ENCODE data around the gene HUS1. TPM values are rescaled to one million over a fixed set of nuclear protein-coding genes. Genes with fewer than 3 reads are reported as not detected.

HUS1 gene
- total RNA-seq, 4 donors from 2014 or later, result 26.2 to 29.4 (median 27.8) TPM

GRCh38 chr7:47915616-47915976 is 63.8 kb downstream of the HUS1 start:
- H3K27ac ChIP-seq, result no peak overlapping the region
- TF ChIP-seq POLR2A (IDR thresholded peaks at IDR 0.05) (no peak), EP300 (IDR thresholded peaks at IDR 0.05) (no peak), CTCF (IDR thresholded peaks at IDR 0.05) (no peak)

GRCh38 chr7:47914717-47915615 is 64.4 kb downstream of the HUS1 start:
- no peak for DNase-seq (ENCODE audit: low spot score in 2 of 2)
- H3K9me3 ChIP-seq, result no peaks in the 10 kb centered on the region
- H3K27me3 ChIP-seq, result no peaks in the 10 kb centered on the region
- no peak overlapping the region for H3K27ac ChIP-seq
- TF ChIP-seq CTCF (IDR thresholded peaks at IDR 0.05), result no peak
- TF ChIP-seq EP300 (IDR thresholded peaks at IDR 0.05), result no peak
- no peak for TF ChIP-seq POLR2A (IDR thresholded peaks at IDR 0.05)
- H3K4me1 ChIP-seq, result no peaks in the 10 kb centered on the region
- no peaks in the 10 kb centered on the region for H3K36me3 ChIP-seq
- 49 to 52% methylated on average over 5 of the region's 5 CpGs for WGBS, 2 donors
- no peak overlapping the region for H3K4me3 ChIP-seq

More at GRCh38 chr7:47915616-47915976, 63.8 kb downstream of the HUS1 start:
- no peak for DNase-seq (ENCODE audit: low spot score in 2 of 2)
- no peaks in the 10 kb centered on the region for H3K27me3 ChIP-seq
- H3K4me1 ChIP-seq, result no peaks in the 10 kb centered on the region
- no peaks in the 10 kb centered on the region for H3K36me3 ChIP-seq
- whole genome bisulfite sequencing, 2 donors, result 81 to 84% methylated on average over 2 of the region's 2 CpGs
- H3K9me3 ChIP-seq, result no peaks in the 10 kb centered on the region
- no peak overlapping the region for H3K4me3 ChIP-seq

Other genes starting within 250 kb of the HUS1 start
- gene PKD1L1, start 31.1 kb downstream of the HUS1 start, total RNA-seq, result 1 to 10 TPM in 2 of 4 donors, under 1 TPM in 2; 0.44 to 8.4 (median 0.82) TPM
- not detected for gene SUN3, start 49.5 kb upstream of the HUS1 start, total RNA-seq
- under 1 TPM in 3 of 4 donors, not detected in 1; 0.21 to 0.66 (median 0.60) TPM for gene C7orf57, start 55.9 kb upstream of the HUS1 start, total RNA-seq
- gene UPP1, start 109.7 kb upstream of the HUS1 start, total RNA-seq, result 10 to 100 TPM; 14.2 to 36.9 (median 19.0) TPM
- 1 to 10 TPM in 3 of 4 donors, under 1 TPM in 1; 0.90 to 4.6 (median 3.6) TPM for gene ABCA13, start 191.8 kb upstream of the HUS1 start, total RNA-seq

All from tibial nerve (tissue), 4 donors.